ENCODE results near the gene IZUMO1R.

- TF ChIP-seq POLR2A (IDR thresholded peaks at IDR 0.05; ENCODE audit: low read depth, low read length), result no peak
- no peak for TF ChIP-seq TAF1 (IDR thresholded peaks at IDR 0.05; ENCODE audit: borderline replicate concordance, low read depth, low read length)
- TF ChIP-seq POLR2AphosphoS5 (IDR thresholded peaks at IDR 0.05; ENCODE audit: low read depth, low read length), result no peak
Observed at GRCh38 chr11:94322501-94322900, 18.1 kb downstream of the IZUMO1R start.

Data from GM12892 (cell line).